Activated CD4-positive, alpha-beta memory T cell treated with anti-CD3 and anti-CD28 coated beads for 36 hours (primary cell): ENCODE data around the gene DNAJB1. TPM values are rescaled to one million over a fixed set of nuclear protein-coding genes. Genes with fewer than 3 reads are reported as not detected.
"Not testable (repeated sequence)": the region's sequence is repeated elsewhere in the genome, so short reads cannot be mapped to it uniquely, and the experiment has no call there.

Experiments used
- CTCF ChIA-PET: fragments of 350-600 bp; sonication (Branson Sonifier 250); formaldehyde crosslinking; loops from one replicate; lab custom pipeline; 2021; ENCODE audit warnings: antibody characterized with exemption, inconsistent platforms; lab: Charles Lee
- POLR2A ChIA-PET: fragments of 350-600 bp; sonication (Branson Sonifier 250); formaldehyde crosslinking; loops from one replicate; lab custom pipeline; 2021; ENCODE audit warnings: antibody characterized with exemption; lab: Charles Lee
- DNase-seq: peaks from one replicate; pipeline ENCODE4 v3.0.0-alpha.2; 2020
- H3K27ac Mint-ChIP-seq: one replicate; pipeline ENCODE4 v1.8.0; 2021; ENCODE audit warnings: mixed read lengths
- H3K27me3 Mint-ChIP-seq: one replicate; pipeline ENCODE4 v1.8.0; 2021; ENCODE audit warnings: mixed read lengths
- H3K36me3 Mint-ChIP-seq: one replicate; pipeline ENCODE4 v1.8.0; 2021; ENCODE audit warnings: mixed read lengths
- H3K4me1 Mint-ChIP-seq: one replicate; pipeline ENCODE4 v1.8.0; 2021; ENCODE audit warnings: low read depth, mixed read lengths
- H3K4me3 Mint-ChIP-seq: one replicate; pipeline ENCODE4 v1.8.0; 2021; ENCODE audit warnings: mild to moderate bottlenecking, mixed read lengths
- H3K9me3 Mint-ChIP-seq: one replicate; pipeline ENCODE4 v1.8.0; 2021; ENCODE audit warnings: mixed read lengths
- intact Hi-C: fragments of 100-400 bp; cut with micrococcal nuclease; formaldehyde crosslinking; loops from one replicate; pipeline ENCODE4 v1.15.1; 2023
- total RNA-seq, 2 experiments: library from RNA; stranded (reverse); gene quantifications; one replicate each; pipeline ENCODE4 v1.2.3, GENCODE V29; 2021

DNAJB1 gene
- total RNA-seq = 10 to 100 TPM; 71.2 to 76.5 TPM

GRCh38 chr19:14517840-14518505, at the start of gene DNAJB1:
DNAJB1 (minus strand) TSS chr19:14518397; CDS start chr19:14518349, 48 bp downstream.
- peaks cover 36% of the 10 kb centered on the region for H3K36me3 Mint-ChIP-seq
- DNase-seq = peak; percentile 79
- no peaks in the 10 kb centered on the region for H3K27me3 Mint-ChIP-seq
- ChIA-PET POLR2A (interaction anchor here (0.5 to 2.3 kb wide), 9 partner anchors 10 to 754 kb away, joined by 3 to 18 read pairs (median 7); partner anchors contain the start of genes GIPC1, MRI1 and ZNF333), CTCF (interaction anchor here (0.8 to 4.0 kb wide), 8 partner anchors 12 to 381 kb away, joined by 3 to 21 read pairs (median 4); partner anchors contain the start of genes ASF1B and PTGER1)
- intact Hi-C loops = loop anchor here (1.0 kb wide), 2 partner anchors 11 kb away; partner anchors contain the start of gene TECR
- H3K4me3 Mint-ChIP-seq = peak within 1 kb of the TSS; percentile 88
- H3K4me1 Mint-ChIP-seq = peaks cover 60% of the 10 kb centered on the region
- no peaks in the 10 kb centered on the region for H3K9me3 Mint-ChIP-seq
- peak within 1 kb of the TSS; percentile 97 for H3K27ac Mint-ChIP-seq

GRCh38 chr19:14567079-14567478, 48.9 kb upstream of the DNAJB1 start:
- Mint-ChIP-seq H3K4me1 (peaks cover 30% of the 10 kb centered on the region), H3K36me3 (peaks cover 18% of the 10 kb centered on the region), H3K4me3 (no peak overlapping the region), H3K27me3 (no peaks in the 10 kb centered on the region), H3K9me3 (no peaks in the 10 kb centered on the region), H3K27ac (no peak overlapping the region)
- no peak for DNase-seq
- POLR2A ChIA-PET = no interaction called here
- CTCF ChIA-PET = no interaction called here
- intact Hi-C loops = no loop called here

GRCh38 chr19:14566712-14567077, 48.5 kb upstream of the DNAJB1 start:
- no peaks in the 10 kb centered on the region for H3K9me3 Mint-ChIP-seq
- no peaks in the 10 kb centered on the region for H3K27me3 Mint-ChIP-seq
- DNase-seq = no peak
- H3K27ac Mint-ChIP-seq = no peak overlapping the region
- H3K36me3 Mint-ChIP-seq = peaks cover 18% of the 10 kb centered on the region
- H3K4me3 Mint-ChIP-seq = no peak overlapping the region
- intact Hi-C loops = no loop called here
- CTCF ChIA-PET = no interaction called here
- POLR2A ChIA-PET = no interaction called here
- H3K4me1 Mint-ChIP-seq = peaks cover 34% of the 10 kb centered on the region

DNA sequence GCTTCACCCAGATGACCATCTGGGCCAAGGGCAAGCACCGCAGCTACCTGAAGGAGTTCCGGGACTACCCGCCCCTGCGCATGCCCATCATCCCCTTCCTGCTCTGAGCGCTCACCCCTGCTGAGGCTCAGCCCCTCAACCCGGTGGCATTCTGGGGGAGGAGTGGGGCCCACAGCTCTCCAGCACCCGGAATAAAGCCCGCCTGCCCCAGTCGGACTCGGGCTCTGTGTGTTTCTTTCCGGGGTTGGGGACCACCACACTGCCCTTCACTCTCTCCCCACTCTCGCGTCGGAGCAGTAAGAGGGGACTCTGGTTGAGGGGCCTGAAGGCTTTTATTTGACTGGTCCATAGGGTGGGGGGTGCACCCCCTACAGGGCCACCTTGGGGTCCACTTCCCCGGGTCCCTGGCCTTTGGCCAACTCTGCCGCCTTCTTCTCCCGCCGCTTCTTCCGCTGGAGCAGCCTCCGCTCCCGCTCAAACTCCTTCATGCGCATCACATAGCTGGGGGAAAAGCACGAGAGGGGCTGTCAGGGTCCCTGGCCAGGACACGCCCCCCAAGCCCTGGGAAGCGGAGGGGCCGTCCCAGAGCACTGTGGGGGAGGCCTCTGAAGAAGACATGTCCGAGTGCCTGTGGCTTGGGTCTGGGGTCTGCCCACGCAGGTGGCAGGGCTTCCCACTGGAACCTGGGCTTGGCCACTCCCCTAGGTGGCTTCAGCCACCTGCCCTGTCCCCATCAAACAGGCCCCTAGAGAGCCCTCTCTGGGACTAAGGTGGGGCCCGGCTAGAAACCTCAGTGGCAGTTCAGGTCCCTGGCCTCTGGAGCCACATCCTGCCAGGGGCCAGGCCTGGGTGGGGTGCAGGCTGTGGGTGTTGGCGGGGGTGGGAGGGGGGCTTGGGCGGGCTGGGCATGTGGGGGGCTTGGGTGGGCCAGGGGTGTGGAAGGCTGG, 47.8 kb upstream of the DNAJB1 start:
- H3K27ac Mint-ChIP-seq = no peak overlapping the region
- H3K4me1 Mint-ChIP-seq = peaks cover 32% of the 10 kb centered on the region
- ChIA-PET CTCF (interaction anchor here (0.6 kb wide), 1 partner anchor 1476 kb away, joined by 4 read pairs; no protein-coding TSS in a partner anchor), POLR2A (no interaction called here)
- no peak overlapping the region for H3K4me3 Mint-ChIP-seq
- no peaks in the 10 kb centered on the region for H3K27me3 Mint-ChIP-seq
- H3K36me3 Mint-ChIP-seq = peaks cover 16% of the 10 kb centered on the region
- DNase-seq = no peak
- H3K9me3 Mint-ChIP-seq = no peaks in the 10 kb centered on the region
- intact Hi-C loops = no loop called here

DNA sequence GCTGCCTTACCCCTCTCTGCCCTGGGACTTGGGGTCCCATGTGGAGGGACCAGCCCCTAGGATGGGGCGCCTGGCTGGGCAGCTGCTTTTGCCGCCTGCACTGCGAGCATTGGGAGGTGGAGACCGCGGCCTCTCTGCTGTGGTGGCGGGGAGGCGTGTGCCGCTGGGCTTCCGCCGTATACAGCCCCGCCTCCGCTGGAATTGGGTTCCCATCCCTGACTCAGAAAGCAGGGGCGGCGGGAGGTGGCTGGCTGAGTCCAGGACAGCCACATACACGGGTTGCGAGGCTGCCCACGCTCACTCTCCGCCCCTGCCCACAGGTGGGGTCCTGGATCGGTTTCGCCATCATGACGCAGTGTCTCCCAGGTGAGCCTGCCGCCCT, 47.1 kb upstream of the DNAJB1 start:
- no peak overlapping the region for H3K4me3 Mint-ChIP-seq
- ChIA-PET POLR2A (no interaction called here), CTCF (interaction anchor here (0.6 to 0.9 kb wide), 2 partner anchors 8 to 1477 kb away, joined by 3 to 4 read pairs; no protein-coding TSS in a partner anchor)
- no peak overlapping the region for H3K27ac Mint-ChIP-seq
- intact Hi-C loops = no loop called here
- peaks cover 14% of the 10 kb centered on the region for H3K36me3 Mint-ChIP-seq
- DNase-seq = no peak
- H3K4me1 Mint-ChIP-seq = peaks cover 29% of the 10 kb centered on the region
- H3K9me3 Mint-ChIP-seq = no peaks in the 10 kb centered on the region
- no peaks in the 10 kb centered on the region for H3K27me3 Mint-ChIP-seq

- POLR2A ChIA-PET, intact Hi-C loops, H3K9me3 Mint-ChIP-seq, DNase-seq, H3K4me3 Mint-ChIP-seq, H3K27me3 Mint-ChIP-seq, H3K27ac Mint-ChIP-seq: not testable (repeated sequence)
- Mint-ChIP-seq H3K4me1 (peaks cover 29% of the 10 kb centered on the region), H3K36me3 (peaks cover 14% of the 10 kb centered on the region)
- CTCF ChIA-PET = interaction anchor here (0.9 kb wide), 1 partner anchor 8 kb away, joined by 3 read pairs; no protein-coding TSS in a partner anchor
These were observed 46.6 kb upstream of the DNAJB1 start for GRCh38 chr19:14564652-14565297.

GRCh38 chr19:14563989-14564651, 45.9 kb upstream of the DNAJB1 start:
- no peaks in the 10 kb centered on the region for H3K9me3 Mint-ChIP-seq
- POLR2A ChIA-PET = no interaction called here
- peak overlapping the region; percentile 28 for H3K27ac Mint-ChIP-seq
- H3K36me3 Mint-ChIP-seq = peaks cover 14% of the 10 kb centered on the region
- peak; percentile 74 for DNase-seq
- peaks cover 23% of the 10 kb centered on the region for H3K4me1 Mint-ChIP-seq
- H3K4me3 Mint-ChIP-seq = no peak overlapping the region
- CTCF ChIA-PET = interaction anchor here (0.6 kb wide), 1 partner anchor 9 kb away, joined by 3 read pairs; no protein-coding TSS in a partner anchor
- no peaks in the 10 kb centered on the region for H3K27me3 Mint-ChIP-seq
- intact Hi-C loops = no loop called here

- H3K27ac Mint-ChIP-seq = no peak overlapping the region
- H3K27me3 Mint-ChIP-seq = no peaks in the 10 kb centered on the region
- intact Hi-C loops = no loop called here
- H3K4me3 Mint-ChIP-seq = no peak overlapping the region
- H3K9me3 Mint-ChIP-seq = no peaks in the 10 kb centered on the region
- peaks cover 13% of the 10 kb centered on the region for H3K36me3 Mint-ChIP-seq
- no peak for DNase-seq
- ChIA-PET CTCF (interaction anchor here (0.6 kb wide), 1 partner anchor 9 kb away, joined by 3 read pairs; no protein-coding TSS in a partner anchor), POLR2A (no interaction called here)
- H3K4me1 Mint-ChIP-seq = peaks cover 22% of the 10 kb centered on the region
These were observed 45.4 kb upstream of the DNAJB1 start for GRCh38 chr19:14563590-14563926.

DNA sequence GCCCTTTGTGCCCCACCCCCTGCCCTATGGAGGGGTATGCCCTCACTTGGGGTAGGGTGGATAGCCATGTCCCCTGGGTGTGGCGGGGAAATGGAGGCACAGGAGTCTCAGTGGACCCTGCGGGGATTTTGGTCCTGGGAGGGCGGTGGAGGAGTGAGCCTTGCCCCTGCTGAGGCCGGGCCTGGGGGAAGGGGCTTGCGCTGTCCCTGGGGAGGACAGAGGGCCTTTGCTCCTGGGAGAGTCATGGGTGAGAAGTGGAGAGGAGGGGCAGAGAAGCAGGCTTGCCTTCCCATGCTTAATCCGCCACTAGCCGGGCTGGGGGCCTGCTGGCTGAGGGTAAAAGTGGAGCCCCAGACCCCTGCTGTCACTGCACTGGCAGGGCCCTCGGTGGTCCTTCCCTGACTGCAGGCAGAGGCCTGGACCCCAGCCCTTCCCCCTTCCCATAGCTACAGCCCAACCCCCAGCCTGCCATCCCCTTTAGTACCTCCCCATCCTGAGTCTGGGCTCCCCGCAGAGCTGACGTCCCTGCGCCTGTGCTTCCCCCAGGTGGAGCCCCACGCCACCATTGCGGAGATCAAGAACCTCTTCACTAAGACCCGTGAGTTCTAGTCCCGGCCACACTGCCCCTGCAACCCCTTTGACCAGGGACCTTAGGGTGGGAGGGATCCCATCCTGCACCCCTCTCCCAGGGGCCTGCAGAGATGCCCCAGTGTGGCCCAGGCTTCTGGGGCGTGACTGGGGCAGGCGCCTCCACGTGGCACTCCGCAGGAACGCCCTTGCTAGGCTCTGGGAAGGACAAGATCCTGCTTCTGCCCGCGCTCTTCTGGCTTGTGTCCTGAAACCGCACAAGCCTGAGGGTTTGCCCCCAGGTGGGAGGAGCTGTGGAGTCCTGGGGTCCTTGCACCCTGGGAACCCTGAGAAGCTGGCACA, 44.7 kb upstream of the DNAJB1 start:
- ChIA-PET CTCF (interaction anchor here (0.6 to 1.7 kb wide), 3 partner anchors 9 to 11 kb away, joined by 3 to 6 read pairs (median 4); partner anchors contain the start of gene NDUFB7), POLR2A (no interaction called here)
- Mint-ChIP-seq H3K27ac (no peak overlapping the region), H3K4me1 (peaks cover 23% of the 10 kb centered on the region), H3K36me3 (peaks cover 11% of the 10 kb centered on the region), H3K4me3 (no peak overlapping the region), H3K27me3 (no peaks in the 10 kb centered on the region), H3K9me3 (no peaks in the 10 kb centered on the region)
- intact Hi-C loops = no loop called here
- no peak for DNase-seq

- ChIA-PET CTCF (interaction anchor here (0.6 to 1.7 kb wide), 3 partner anchors 10 to 125 kb away, joined by 4 to 6 read pairs (median 4); partner anchors contain the start of gene NDUFB7), POLR2A (no interaction called here)
- H3K27me3 Mint-ChIP-seq = no peaks in the 10 kb centered on the region
- no peak for DNase-seq
- H3K27ac Mint-ChIP-seq = no peak overlapping the region
- peaks cover 18% of the 10 kb centered on the region for H3K4me1 Mint-ChIP-seq
- no peaks in the 10 kb centered on the region for H3K9me3 Mint-ChIP-seq
- peaks cover 9% of the 10 kb centered on the region for H3K36me3 Mint-ChIP-seq
- intact Hi-C loops = no loop called here
- no peak overlapping the region for H3K4me3 Mint-ChIP-seq
These were observed 43.7 kb upstream of the DNAJB1 start for GRCh38 chr19:14561847-14562351.
